Stimulated activated naive CD8-positive, alpha-beta T cell treated with anti-CD3 and anti-CD28 coated beads, Interleukin-15, Interleukin-2, amounts not matched to agents 100 ng/mL and 50 ng/mL, for 24 hours (primary cell): ENCODE results near the gene ARL15.

Experiments
- H3K27ac Mint-ChIP-seq: one replicate; pipeline ENCODE4 v1.8.0; 2021; ENCODE audit warnings: mild to moderate bottlenecking, mixed read lengths
- H3K27me3 Mint-ChIP-seq: one replicate; pipeline ENCODE4 v1.8.0; 2021; ENCODE audit warnings: mixed read lengths
- H3K36me3 Mint-ChIP-seq: one replicate; pipeline ENCODE4 v1.8.0; 2021; ENCODE audit warnings: low read depth, mixed read lengths
- H3K4me1 Mint-ChIP-seq: one replicate; pipeline ENCODE4 v1.8.0; 2021; ENCODE audit warnings: low read depth, mixed read lengths
- H3K4me3 Mint-ChIP-seq: one replicate; pipeline ENCODE4 v1.8.0; 2021; ENCODE audit warnings: mild to moderate bottlenecking, mixed read lengths
- H3K9me3 Mint-ChIP-seq: one replicate; pipeline ENCODE4 v1.8.0; 2021; ENCODE audit warnings: mixed read lengths

Gene ARL15

GRCh38 chr5:54160329-54160728, 150.0 kb downstream of the ARL15 start:
- Mint-ChIP-seq H3K4me1 (no peaks in the 10 kb centered on the region), H3K4me3 (no peak overlapping the region), H3K9me3 (peaks cover 3% of the 10 kb centered on the region), H3K36me3 (peaks cover 25% of the 10 kb centered on the region), H3K27ac (no peak overlapping the region), H3K27me3 (no peaks in the 10 kb centered on the region)

- no peaks in the 10 kb centered on the region for H3K4me1 Mint-ChIP-seq
- H3K4me3 Mint-ChIP-seq = no peak overlapping the region
- H3K27ac Mint-ChIP-seq = no peak overlapping the region
- peaks cover 1% of the 10 kb centered on the region for H3K9me3 Mint-ChIP-seq
- H3K36me3 Mint-ChIP-seq = peaks cover 23% of the 10 kb centered on the region
- no peaks in the 10 kb centered on the region for H3K27me3 Mint-ChIP-seq
These were observed 150.5 kb downstream of the ARL15 start for GRCh38 chr5:54159893-54160195.

- Mint-ChIP-seq H3K4me3 (no peak overlapping the region), H3K36me3 (peaks cover 17% of the 10 kb centered on the region), H3K27me3 (no peaks in the 10 kb centered on the region), H3K4me1 (no peaks in the 10 kb centered on the region), H3K27ac (no peak overlapping the region), H3K9me3 (no peaks in the 10 kb centered on the region)
These were observed 151.1 kb downstream of the ARL15 start for GRCh38 chr5:54159153-54159892.

- Mint-ChIP-seq H3K27ac (no peak overlapping the region), H3K27me3 (no peaks in the 10 kb centered on the region), H3K4me1 (no peaks in the 10 kb centered on the region), H3K36me3 (peaks cover 20% of the 10 kb centered on the region), H3K4me3 (no peak overlapping the region), H3K9me3 (no peaks in the 10 kb centered on the region)
These were observed 153.8 kb downstream of the ARL15 start for GRCh38 chr5:54156577-54156976.

- H3K4me1 Mint-ChIP-seq = no peaks in the 10 kb centered on the region
- H3K27ac Mint-ChIP-seq = no peak overlapping the region
- no peaks in the 10 kb centered on the region for H3K9me3 Mint-ChIP-seq
- H3K4me3 Mint-ChIP-seq = no peak overlapping the region
- H3K27me3 Mint-ChIP-seq = no peaks in the 10 kb centered on the region
- peaks cover 28% of the 10 kb centered on the region for H3K36me3 Mint-ChIP-seq
These were observed 159.5 kb downstream of the ARL15 start for GRCh38 chr5:54150841-54151240.

- Mint-ChIP-seq H3K9me3 (no peaks in the 10 kb centered on the region), H3K4me1 (no peaks in the 10 kb centered on the region), H3K4me3 (no peak overlapping the region), H3K27me3 (no peaks in the 10 kb centered on the region), H3K36me3 (peaks cover 34% of the 10 kb centered on the region), H3K27ac (no peak overlapping the region)
These were observed 161.5 kb downstream of the ARL15 start for GRCh38 chr5:54148858-54149257.

- Mint-ChIP-seq H3K27me3 (no peaks in the 10 kb centered on the region), H3K9me3 (no peaks in the 10 kb centered on the region), H3K4me1 (no peaks in the 10 kb centered on the region), H3K36me3 (peaks cover 29% of the 10 kb centered on the region), H3K27ac (no peak overlapping the region), H3K4me3 (no peak overlapping the region)
These were observed 162.1 kb downstream of the ARL15 start for GRCh38 chr5:54148067-54148845.

GRCh38 chr5:54146916-54147315, 163.5 kb downstream of the ARL15 start:
- no peak overlapping the region for H3K27ac Mint-ChIP-seq
- H3K4me1 Mint-ChIP-seq = no peaks in the 10 kb centered on the region
- H3K27me3 Mint-ChIP-seq = no peaks in the 10 kb centered on the region
- no peak overlapping the region for H3K4me3 Mint-ChIP-seq
- no peaks in the 10 kb centered on the region for H3K9me3 Mint-ChIP-seq
- peaks cover 29% of the 10 kb centered on the region for H3K36me3 Mint-ChIP-seq

GRCh38 chr5:54146390-54146789, 164.0 kb downstream of the ARL15 start:
- Mint-ChIP-seq H3K9me3 (no peaks in the 10 kb centered on the region), H3K27ac (no peak overlapping the region), H3K4me3 (no peak overlapping the region), H3K36me3 (peaks cover 29% of the 10 kb centered on the region), H3K4me1 (no peaks in the 10 kb centered on the region), H3K27me3 (no peaks in the 10 kb centered on the region)

- Mint-ChIP-seq H3K27me3 (no peaks in the 10 kb centered on the region), H3K4me3 (no peak overlapping the region), H3K9me3 (no peaks in the 10 kb centered on the region)
These were observed 170.0 kb downstream of the ARL15 start for GRCh38 chr5:54140247-54140840.

GRCh38 chr5:54136516-54137440, 173.6 kb downstream of the ARL15 start:
- Mint-ChIP-seq H3K9me3 (no peaks in the 10 kb centered on the region), H3K27me3 (no peaks in the 10 kb centered on the region), H3K4me1 (no peaks in the 10 kb centered on the region), H3K36me3 (peaks cover 4% of the 10 kb centered on the region), H3K4me3 (no peak overlapping the region), H3K27ac (no peak overlapping the region)

More at GRCh38 chr5:54140247-54140840, 170.0 kb downstream of the ARL15 start:
- Mint-ChIP-seq H3K36me3 (peaks cover 4% of the 10 kb centered on the region), H3K4me1 (no peaks in the 10 kb centered on the region), H3K27ac (no peak overlapping the region)

GRCh38 chr5:54135042-54135441, 175.3 kb downstream of the ARL15 start:
- Mint-ChIP-seq H3K9me3 (no peaks in the 10 kb centered on the region), H3K4me1 (no peaks in the 10 kb centered on the region), H3K36me3 (peaks cover 4% of the 10 kb centered on the region), H3K27me3 (no peaks in the 10 kb centered on the region), H3K4me3 (no peak overlapping the region), H3K27ac (no peak overlapping the region)

GRCh38 chr5:54133917-54134316, 176.5 kb downstream of the ARL15 start:
- peaks cover 4% of the 10 kb centered on the region for H3K9me3 Mint-ChIP-seq
- H3K27ac Mint-ChIP-seq = no peak overlapping the region
- peaks cover 9% of the 10 kb centered on the region for H3K36me3 Mint-ChIP-seq
- H3K4me1 Mint-ChIP-seq = no peaks in the 10 kb centered on the region
- H3K4me3 Mint-ChIP-seq = no peak overlapping the region
- H3K27me3 Mint-ChIP-seq = no peaks in the 10 kb centered on the region

GRCh38 chr5:54120473-54120872, 189.9 kb downstream of the ARL15 start:
- H3K27me3 Mint-ChIP-seq = no peaks in the 10 kb centered on the region
- peaks cover 3% of the 10 kb centered on the region for H3K36me3 Mint-ChIP-seq
- no peaks in the 10 kb centered on the region for H3K4me1 Mint-ChIP-seq
- no peaks in the 10 kb centered on the region for H3K9me3 Mint-ChIP-seq
- no peak overlapping the region for H3K27ac Mint-ChIP-seq
- H3K4me3 Mint-ChIP-seq = no peak overlapping the region
